ENCODE data around the gene DNASE1L3.

The DNASE1L3 gene

DNA sequence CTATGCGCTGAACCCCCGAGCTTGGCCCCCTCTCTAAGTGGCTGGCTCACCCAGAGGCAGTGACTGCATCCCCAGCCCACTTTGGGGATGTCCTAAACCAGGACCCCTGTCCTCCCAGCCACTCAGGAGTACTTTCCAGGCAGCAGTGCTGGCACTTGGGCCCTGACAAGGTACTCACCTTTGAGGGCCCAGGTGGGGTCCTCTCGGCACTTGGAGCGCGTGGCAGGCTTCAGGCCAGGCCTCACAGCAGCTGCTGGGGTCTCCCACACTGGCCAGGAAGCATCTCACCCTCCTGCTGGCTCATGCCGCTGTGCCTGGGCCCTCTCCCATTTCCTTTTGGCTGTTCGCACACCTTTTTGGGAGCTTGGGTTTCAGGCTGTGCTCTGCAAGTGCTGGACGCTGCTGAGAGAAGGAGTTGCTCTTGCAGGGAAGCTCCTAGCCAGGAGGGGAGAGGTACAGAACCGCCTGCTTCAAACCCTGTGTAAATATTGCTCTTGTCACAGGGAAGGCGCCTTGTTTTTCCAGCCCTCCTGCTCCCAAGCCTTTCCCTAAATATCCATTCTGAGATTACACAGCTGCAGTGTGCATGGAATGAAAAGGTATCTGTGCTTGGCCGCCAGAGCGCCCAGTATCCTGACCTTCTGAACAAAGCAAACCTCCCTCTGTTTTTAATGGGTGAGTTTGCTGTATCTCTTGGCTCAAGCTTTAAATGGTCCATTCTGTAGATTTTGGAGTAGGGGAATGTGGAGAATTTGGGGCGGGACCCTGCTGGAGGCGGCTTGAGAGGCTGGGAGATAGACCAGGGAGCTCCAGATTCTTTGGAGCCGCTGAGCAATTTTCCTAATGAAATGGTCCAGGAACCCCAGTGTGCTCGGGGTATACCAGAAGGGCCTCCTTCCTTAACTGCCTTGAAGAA lies 45.6 kb downstream of the DNASE1L3 start:
- no peaks in the 10 kb centered on the region for H3K9me3 ChIP-seq (ENCODE audit: insufficient read depth, low read length)
- DNase-seq (ENCODE audit: low read depth, low spot score), result no peak
- no peak overlapping the region for H3K4me3 ChIP-seq (ENCODE audit: insufficient read length, low read depth)
- no peak for TF ChIP-seq YY1 (IDR thresholded peaks at IDR 0.05; ENCODE audit: insufficient read depth, insufficient read length)
- no peak for TF ChIP-seq ZNF274 (IDR thresholded peaks at IDR 0.05; ENCODE audit: low read depth, low read length)
- TF ChIP-seq SUZ12 (IDR thresholded peaks at IDR 0.05; ENCODE audit: extremely low read depth, insufficient read depth, insufficient read length), result no peak
- H3K9ac ChIP-seq (ENCODE audit: insufficient read length, low read depth), result no peak overlapping the region
- H3K36me3 ChIP-seq (ENCODE audit: insufficient read depth, insufficient read length, low read length), result peaks cover 88% of the 10 kb centered on the region
- H3K27me3 ChIP-seq (ENCODE audit: insufficient read depth, insufficient read length), result no peaks in the 10 kb centered on the region
- peaks cover 21% of the 10 kb centered on the region for H3K4me1 ChIP-seq (ENCODE audit: insufficient read depth, insufficient read length)

DNA sequence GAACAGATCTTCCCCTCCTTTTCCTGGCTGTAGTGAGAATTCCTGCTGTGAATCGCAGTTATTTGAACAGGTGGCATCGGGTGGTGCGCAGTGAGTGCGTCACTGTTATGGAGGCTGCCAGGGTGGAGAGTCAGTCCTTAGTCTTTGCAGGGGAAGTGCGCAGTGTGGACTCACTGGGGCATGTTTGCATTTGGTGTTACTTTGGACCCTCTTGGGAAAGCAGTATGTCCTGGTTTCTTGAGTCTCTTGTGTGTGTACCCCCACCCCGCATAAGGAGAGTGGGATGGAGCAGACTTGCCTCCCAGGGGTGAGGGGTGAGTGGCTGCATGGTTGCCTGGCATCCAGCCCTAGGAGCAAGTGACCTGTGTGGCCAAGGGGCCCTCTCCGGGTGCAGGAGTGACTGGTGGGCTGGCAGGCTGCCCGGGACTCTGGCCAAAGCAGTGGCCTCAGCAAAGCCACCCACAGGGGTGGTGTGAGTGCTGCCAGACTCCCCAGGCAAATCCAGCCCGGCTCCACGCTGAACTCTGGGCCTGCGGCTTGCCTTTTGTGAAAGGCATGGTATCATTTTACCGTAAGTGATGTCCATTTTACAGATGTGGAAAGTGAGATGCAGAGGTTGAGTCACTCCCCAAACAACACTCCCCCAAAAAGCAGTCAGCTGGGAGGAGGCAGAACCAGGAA lies 46.4 kb downstream of the DNASE1L3 start:
- Histone ChIP-seq H3K36me3 (ENCODE audit: insufficient read depth, insufficient read length, low read length) (peaks cover 87% of the 10 kb centered on the region), H3K9me3 (ENCODE audit: insufficient read depth, low read length) (no peaks in the 10 kb centered on the region), H3K4me3 (ENCODE audit: insufficient read length, low read depth) (no peak overlapping the region), H3K9ac (ENCODE audit: insufficient read length, low read depth) (no peak overlapping the region), H3K4me1 (ENCODE audit: insufficient read depth, insufficient read length) (peaks cover 21% of the 10 kb centered on the region), H3K27me3 (ENCODE audit: insufficient read depth, insufficient read length) (no peaks in the 10 kb centered on the region)
- DNase-seq (ENCODE audit: low read depth, low spot score), result no peak
- TF ChIP-seq SUZ12 (IDR thresholded peaks at IDR 0.05; ENCODE audit: extremely low read depth, insufficient read depth, insufficient read length), result no peak
- no peak for TF ChIP-seq ZNF274 (IDR thresholded peaks at IDR 0.05; ENCODE audit: low read depth, low read length)
- no peak for TF ChIP-seq YY1 (IDR thresholded peaks at IDR 0.05; ENCODE audit: insufficient read depth, insufficient read length)

- no peaks in the 10 kb centered on the region for H3K9me3 ChIP-seq (ENCODE audit: insufficient read depth, low read length)
- DNase-seq (ENCODE audit: low read depth, low spot score), result no peak
- peaks cover 21% of the 10 kb centered on the region for H3K4me1 ChIP-seq (ENCODE audit: insufficient read depth, insufficient read length)
- H3K4me3 ChIP-seq (ENCODE audit: insufficient read length, low read depth), result no peak overlapping the region
- peaks cover 87% of the 10 kb centered on the region for H3K36me3 ChIP-seq (ENCODE audit: insufficient read depth, insufficient read length, low read length)
- TF ChIP-seq SUZ12 (IDR thresholded peaks at IDR 0.05; ENCODE audit: extremely low read depth, insufficient read depth, insufficient read length) (no peak), YY1 (IDR thresholded peaks at IDR 0.05; ENCODE audit: insufficient read depth, insufficient read length) (no peak), ZNF274 (IDR thresholded peaks at IDR 0.05; ENCODE audit: low read depth, low read length) (no peak)
- no peak overlapping the region for H3K9ac ChIP-seq (ENCODE audit: insufficient read length, low read depth)
- H3K27me3 ChIP-seq (ENCODE audit: insufficient read depth, insufficient read length), result no peaks in the 10 kb centered on the region
These were observed 47.5 kb downstream of the DNASE1L3 start for GRCh38 chr3:58163234-58163633.

DNA sequence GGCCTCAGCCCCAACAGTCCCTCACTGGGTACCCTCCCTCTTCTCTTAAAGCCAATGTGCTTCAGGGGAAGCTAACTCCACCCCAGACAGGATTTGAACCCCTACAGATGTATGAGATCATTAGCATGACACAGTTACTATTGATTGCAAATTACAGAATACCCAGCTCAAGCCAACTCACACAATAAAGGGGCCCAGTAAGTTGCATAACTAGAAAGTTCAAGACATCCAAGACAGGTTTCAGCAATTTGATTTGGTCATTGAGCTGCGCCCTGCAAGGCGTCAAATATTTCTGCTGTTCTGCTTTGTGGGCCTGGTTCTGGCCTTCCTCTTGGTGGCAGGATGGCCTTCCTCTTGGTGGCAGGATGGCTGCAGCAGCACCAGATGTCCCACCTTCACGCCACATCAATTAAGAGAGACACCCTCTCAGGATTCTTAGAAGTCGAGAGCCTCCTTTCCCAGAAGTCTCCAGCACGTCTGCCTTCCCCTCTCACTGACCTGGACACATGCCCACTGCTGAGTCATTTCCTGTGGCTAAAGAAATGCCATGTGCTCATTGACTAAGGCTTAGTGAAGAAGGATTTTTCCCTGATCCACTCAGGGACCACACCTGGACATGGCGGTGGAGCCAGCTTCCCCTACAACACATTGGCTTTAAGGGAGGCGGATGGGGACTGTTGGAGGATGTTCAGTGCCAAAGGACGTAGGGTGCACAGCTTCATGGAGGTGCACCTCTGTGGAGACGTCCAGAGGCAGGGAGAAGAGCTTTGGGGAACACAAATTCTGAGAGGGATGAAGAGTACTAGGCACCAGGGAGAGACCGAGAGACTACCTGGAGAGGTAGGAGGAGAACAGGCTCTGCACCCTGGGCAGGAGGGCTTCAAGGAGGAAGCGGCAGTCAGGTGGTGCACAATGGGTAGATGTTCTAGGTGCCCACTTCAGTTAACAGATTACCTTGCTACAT lies 49.1 kb downstream of the DNASE1L3 start:
- Histone ChIP-seq H3K36me3 (ENCODE audit: insufficient read depth, insufficient read length, low read length) (peaks cover 88% of the 10 kb centered on the region), H3K4me3 (ENCODE audit: insufficient read length, low read depth) (no peak overlapping the region), H3K9ac (ENCODE audit: insufficient read length, low read depth) (no peak overlapping the region), H3K4me1 (ENCODE audit: insufficient read depth, insufficient read length) (peaks cover 16% of the 10 kb centered on the region), H3K27me3 (ENCODE audit: insufficient read depth, insufficient read length) (no peaks in the 10 kb centered on the region), H3K9me3 (ENCODE audit: insufficient read depth, low read length) (no peaks in the 10 kb centered on the region)
- TF ChIP-seq SUZ12 (IDR thresholded peaks at IDR 0.05; ENCODE audit: extremely low read depth, insufficient read depth, insufficient read length), result no peak
- TF ChIP-seq YY1 (IDR thresholded peaks at IDR 0.05; ENCODE audit: insufficient read depth, insufficient read length), result no peak
- TF ChIP-seq ZNF274 (IDR thresholded peaks at IDR 0.05; ENCODE audit: low read depth, low read length), result no peak
- no peak for DNase-seq (ENCODE audit: low read depth, low spot score)

DNA sequence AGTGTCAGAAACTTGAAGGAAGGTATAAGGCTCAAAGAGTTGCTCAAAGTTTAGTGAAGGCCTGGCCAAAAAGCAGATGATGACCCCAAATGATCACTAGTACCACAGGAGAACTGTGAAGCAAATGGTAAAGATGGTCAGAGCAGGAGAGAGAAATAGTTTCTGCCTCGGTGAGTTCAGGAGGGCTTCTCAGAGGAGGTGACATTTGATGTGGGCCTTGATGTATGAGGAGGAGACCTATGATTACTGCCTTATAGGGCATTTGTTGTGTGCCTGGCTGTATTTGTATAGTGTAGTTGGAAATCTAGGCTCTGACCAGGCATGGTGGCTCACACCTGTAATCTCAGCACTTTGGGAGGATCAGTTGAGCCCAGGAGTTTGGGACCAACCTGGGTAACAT lies 50.4 kb downstream of the DNASE1L3 start:
- H3K9me3 ChIP-seq (ENCODE audit: insufficient read depth, low read length), result no peaks in the 10 kb centered on the region
- no peaks in the 10 kb centered on the region for H3K27me3 ChIP-seq (ENCODE audit: insufficient read depth, insufficient read length)
- H3K9ac ChIP-seq (ENCODE audit: insufficient read length, low read depth), result no peak overlapping the region
- H3K4me3 ChIP-seq (ENCODE audit: insufficient read length, low read depth), result no peak overlapping the region
- H3K36me3 ChIP-seq (ENCODE audit: insufficient read depth, insufficient read length, low read length), result peaks cover 95% of the 10 kb centered on the region
- no peak for DNase-seq (ENCODE audit: low read depth, low spot score)
- no peak for TF ChIP-seq SUZ12 (IDR thresholded peaks at IDR 0.05; ENCODE audit: extremely low read depth, insufficient read depth, insufficient read length)
- H3K4me1 ChIP-seq (ENCODE audit: insufficient read depth, insufficient read length), result peaks cover 15% of the 10 kb centered on the region

- H3K36me3 ChIP-seq (ENCODE audit: insufficient read depth, insufficient read length, low read length), result peaks cover 98% of the 10 kb centered on the region
- H3K9ac ChIP-seq (ENCODE audit: insufficient read length, low read depth), result no peak overlapping the region
- DNase-seq (ENCODE audit: low read depth, low spot score), result no peak
- H3K9me3 ChIP-seq (ENCODE audit: insufficient read depth, low read length), result no peaks in the 10 kb centered on the region
- TF ChIP-seq ZNF274 (IDR thresholded peaks at IDR 0.05; ENCODE audit: low read depth, low read length), result no peak
- no peak for TF ChIP-seq YY1 (IDR thresholded peaks at IDR 0.05; ENCODE audit: insufficient read depth, insufficient read length)
- no peak for TF ChIP-seq SUZ12 (IDR thresholded peaks at IDR 0.05; ENCODE audit: extremely low read depth, insufficient read depth, insufficient read length)
- no peaks in the 10 kb centered on the region for H3K4me1 ChIP-seq (ENCODE audit: insufficient read depth, insufficient read length)
- H3K4me3 ChIP-seq (ENCODE audit: insufficient read length, low read depth), result no peak overlapping the region
- H3K27me3 ChIP-seq (ENCODE audit: insufficient read depth, insufficient read length), result no peaks in the 10 kb centered on the region
These were observed 52.2 kb downstream of the DNASE1L3 start for GRCh38 chr3:58158442-58159153.
